K562 (cell line): ENCODE data around the gene GPATCH3. TPM values are rescaled to one million over a fixed set of nuclear protein-coding genes. Genes with fewer than 3 reads are reported as not detected.

Experiments used
- CREB1 ChIP-seq, 2 experiments: sonication (generic) in 1 of 2; formaldehyde crosslinking in 1 of 2; IDR thresholded peaks; 2 replicates each; pipeline versions ENCODE4 v1.6.1 to v1.8.0; 2012 to 2022; ENCODE audit warnings: inconsistent platforms in 1 of 2, mild to moderate bottlenecking in 1 of 2, missing genetic modification reagents in 1 of 2, moderate library complexity in 1 of 2
- CUX1 ChIP-seq: fragments of 200-800 bp; sonication (Bioruptor generic); IDR thresholded peaks from 2 replicates; pipeline ENCODE4 v1.6.1; 2016; ENCODE audit warnings: missing genetic modification characterization, missing compliant biosample characterization
- FOXJ2 ChIP-seq: fragments of 200-800 bp; sonication (Bioruptor generic); IDR thresholded peaks from 2 replicates; pipeline ENCODE4 v1.6.1; 2016; ENCODE audit warnings: missing genetic modification characterization, missing compliant biosample characterization
- KLF16 ChIP-seq: IDR thresholded peaks from 2 replicates; pipeline ENCODE4 v1.6.1; 2016; ENCODE audit warnings: antibody characterized with exemption
- NFIC ChIP-seq: fragments of 450-650 bp; IDR thresholded peaks from 2 replicates; pipeline ENCODE4 v1.6.1; 2017; ENCODE audit warnings: mild to moderate bottlenecking, inconsistent platforms
- POU5F1 ChIP-seq: fragments of 150-350 bp; IDR thresholded peaks from 2 replicates; pipeline ENCODE4 v1.6.1; 2014; ENCODE audit warnings: borderline replicate concordance, low read length, low read depth, mild to moderate bottlenecking; ENCODE audit not compliant: partially characterized antibody
- SMAD4 ChIP-seq: fragments of 250-450 bp; sonication (Bioruptor Pico); conservative IDR thresholded peaks from 2 replicates; pipeline ENCODE4 v1.8.0; 2021; ENCODE audit warnings: inconsistent platforms, mild to moderate bottlenecking, moderate library complexity
- ZBTB12 ChIP-seq: fragments of 250-450 bp; sonication (Bioruptor Pico); IDR thresholded peaks from 2 replicates; pipeline ENCODE4 v1.4.0; 2020
- ZNF133 ChIP-seq: fragments of 250-450 bp; sonication (Bioruptor Pico); IDR thresholded peaks from 2 replicates; pipeline ENCODE4 v1.4.0; 2020; ENCODE audit warnings: mild to moderate bottlenecking
- ZNF407 ChIP-seq: fragments of 450-650 bp; IDR thresholded peaks from 2 replicates; pipeline ENCODE4 v1.6.1; 2016; ENCODE audit warnings: low read depth
- polyA plus RNA-seq, 8 experiments: library from polyadenylated mRNA; depleted of rRNA in 4 of 8; stranded (reverse) in 5 of 8; unstranded in 3 of 8; fragments of >200 nt; fragmentation: Nextera tagmentation in 2 of 8; fragmentation: Illumina TruSeq in 1 of 8; extraction: Ambion mirVana in 2 of 8; extraction: Trizol in 1 of 8; gene quantifications; 2 replicates each; pipeline versions ENCODE4 v1.2.1 to v1.2.3, GENCODE V29; 2011 to 2014; ENCODE audit warnings: inconsistent platforms in 1 of 8, missing spikeins in 1 of 8
- total RNA-seq, 7 experiments: library from RNA; depleted of rRNA in 6 of 7; stranded (reverse); fragments of >200 nt in 6 of 7; fragmentation: Illumina TruSeq in 2 of 7; extraction: Trizol in 2 of 7; gene quantifications; 2 replicates each; pipeline versions ENCODE4 v1.2.1 to v1.2.3, GENCODE V29; 2011 to 2021; ENCODE audit warnings: low replicate concordance in 1 of 7

The GPATCH3 gene
- total and polyA plus RNA-seq, 9 of the 15 experiments (the other 6 are each of a cell fraction or from before 2014, with no cell fraction given) = 1.6 to 23.0 (median 13.3) TPM

- TF ChIP-seq POU5F1 (no peak), ZNF133 (no peak), ZNF407 (no peak), KLF16 (no peak), FOXJ2 (tag) (peak; percentile 49; the same call in 1 of the 2 replicates), NFIC (peak; percentile 90), CUX1 (CRISPR knock-in tag) (peak; percentile 43; the same call in 1 of the 2 replicates), ZBTB12 (CRISPR knock-in tag) (peak; percentile 57; the same call in 1 of the 2 replicates), CREB1 (IDR thresholded peaks at IDR 0.05) (peak; percentile 78), CREB1 (CRISPR knock-in tag; IDR thresholded peaks at IDR 0.05) (peak; percentile 77; the same call in 1 of the 2 replicates), SMAD4 (CRISPR knock-in tag) (peak; percentile 35)
Observed at GRCh38 chr1:26921540-26922430, 21.5 kb upstream of the GPATCH3 start, which contains the start of gene NUDC (continued).
